Heart left ventricle (tissue), 16 donors: ENCODE data around the gene FAHD2A. TPM values are rescaled to one million over a fixed set of nuclear protein-coding genes. Genes with fewer than 3 reads are reported as not detected.
A peak's percentile ranks its signal among the peaks of the same experiment; 100 is the strongest.

Experiments used
- ATAC-seq, 4 donors: fragments of 200-7000 bp; cut with Tn5 transposase; one replicate each; pipeline ENCODE4 v1.9.1; 2020 to 2022; ENCODE audit warnings: moderate library complexity in 4 of 4, mild to moderate bottlenecking in 3 of 4, moderate number of reproducible peaks in 1 of 4
- DNase-seq, 5 donors: peaks; one replicate each; pipeline ENCODE4 v3.0.0-alpha.2; 2020
- H3K27ac ChIP-seq, 12 donors: fragments of 200-600 bp; sonication (generic) in 4 of 12; one replicate each; pipeline versions ENCODE4 v1.5.0 to v1.8.0; 2016 to 2022; ENCODE audit warnings: mild to moderate bottlenecking in 2 of 12
- H3K27me3 ChIP-seq, 9 donors: fragments of 200-600 bp; sonication (generic) in 2 of 9; one replicate each; pipeline versions ENCODE4 v1.5.1 to v1.8.0; 2016 to 2022; ENCODE audit warnings: mild to moderate bottlenecking in 3 of 9
- H3K36me3 ChIP-seq, 9 donors: fragments of 200-600 bp; sonication (generic) in 2 of 9; one replicate each; pipeline versions ENCODE4 v1.5.0 to v1.8.0; 2018 to 2022; ENCODE audit warnings: mild to moderate bottlenecking in 2 of 9
- H3K4me1 ChIP-seq, 12 donors: fragments of 200-600 bp; sonication (generic) in 4 of 12; one replicate each; pipeline versions ENCODE4 v1.5.0 to v1.8.0; 2016 to 2022; ENCODE audit warnings: mild to moderate bottlenecking in 3 of 12
- H3K4me3 ChIP-seq, 12 donors: fragments of 200-600 bp; sonication (generic) in 4 of 12; one replicate each; pipeline versions ENCODE4 v1.5.0 to v1.8.0; 2017 to 2022; ENCODE audit warnings: mild to moderate bottlenecking in 9 of 12, moderate library complexity in 4 of 12
- H3K9me3 ChIP-seq, 12 donors: fragments of 200-600 bp; sonication (generic) in 4 of 12; one replicate each; pipeline versions ENCODE4 v1.5.0 to v1.8.0; 2016 to 2022; ENCODE audit warnings: mild to moderate bottlenecking in 1 of 12
- CTCF ChIP-seq, 12 donors: fragments of 200-600 bp; sonication (generic) in 4 of 12; IDR thresholded peaks; one replicate each; pipeline versions ENCODE4 v1.5.0 to v1.8.0; 2018 to 2022; ENCODE audit warnings: antibody characterized with exemption in 12 of 12, mild to moderate bottlenecking in 5 of 12
- POLR2A ChIP-seq, 2 donors: fragments of 450-650 bp; IDR thresholded peaks; one replicate each; pipeline ENCODE4 v1.6.1; 2017; ENCODE audit warnings: antibody characterized with exemption in 2 of 2, mild to moderate bottlenecking in 2 of 2, moderate library complexity in 2 of 2
- WGBS, 4 donors: extraction: QIAGEN DNeasy Blood & Tissue Kit in 2 of 4; methylation state at CpG; one replicate each; pipeline versions ENCODE4 v1.1.5 to v1.1.7; 2013 to 2018; 5-methylcytosine and 5-hydroxymethylcytosine counted together
- intact Hi-C, 10 donors: fragments of 100-400 bp; cut with DNase I; formaldehyde crosslinking; loops; one replicate each; pipeline versions ENCODE4 v1.11.1 to v1.14.2; 2022
- polyA plus RNA-seq, 2 donors: library from polyadenylated mRNA; stranded (reverse); fragments of 200-250 nt; gene quantifications; one replicate each; pipeline ENCODE4 v1.2.3, GENCODE V29; 2013
- total RNA-seq, 9 donors: library from RNA; depleted of rRNA in 2 of 9; stranded (reverse); fragments of >200 nt in 2 of 9; fragmentation: NEBNext Ultra II Directional in 3 of 9; extraction: Animal tissue kit (Norgen Biotek cat#: 25700) in 3 of 9; gene quantifications; one replicate each; pipeline versions ENCODE4 v1.1.0 to v1.2.4, GENCODE V29; 2016 to 2023
- donor health status: ischemic (EF 13 %, LVEDD 7.1; RV severe dilation, severe dysfunction).
- donor health status: healthy with polysubstance abuse.
- donor health status: DM: no; HTN: yes; CAD: no.
- donor health status: DM: no; HTN: no; CAD: no.
- donor health status: ischemic (EF 25% LVEDD 6.9; RV normal size, moderate dysfunction).
- donor health status: ischemic (EF 25% LVEDD 5.7; RV mildly dilated, moderate dysfunction).
- donor health status: healthy.
- donor health status: DM: yes; HTN: yes; CAD: no.
- donor health status: ischemic (EF 35%, LVEDD 5.7; RV mildly dilated, moderate dysfunction).
- donor health status: nonischemic (EF 11% LVEDD 7.7; RV severe dilation, severe dysfunction).
- donor health status: DM: yes; HTN: yes; CAD: no.
- donor health status: PGD.
- donor health status: ischemic (EF 29% LVEDD 5.4; RV normal size, mild dysfunction).
- donor health status: nonischemic (EF 23%, LVEDD 6.1; RV moderate dilation, normal function).

Gene FAHD2A
- total and polyA plus RNA-seq, 11 donors, result 26.2 to 51.7 (median 34.6) TPM

GRCh38 chr2:95388856-95389244, 13.7 kb upstream of the FAHD2A start:
- H3K4me3 ChIP-seq, result peak overlapping the region in 3 of 12 donors; percentile 23 to 35 (median 28)
- WGBS, 4 donors, result 39 to 45% (median 42%) methylated on average over 15 of the region's 15 CpGs
- peaks cover 0 to 6% (median 0%) of the 10 kb centered on the region in 9 donors for H3K27me3 ChIP-seq
- DNase-seq (no peak), ATAC-seq (no peak)
- H3K27ac ChIP-seq, result no peak overlapping the region
- no peaks in the 10 kb centered on the region for H3K36me3 ChIP-seq
- intact Hi-C loops, result loop anchor here in 1 of 10 donors (5.0 kb wide), 1 partner anchor 42 kb away; no protein-coding TSS in a partner anchor
- peaks cover 0 to 22% (median 9%) of the 10 kb centered on the region in 12 donors for H3K4me1 ChIP-seq
- H3K9me3 ChIP-seq, result no peaks in the 10 kb centered on the region
- TF ChIP-seq CTCF (IDR thresholded peaks at IDR 0.05) (no peak), POLR2A (IDR thresholded peaks at IDR 0.05) (no peak)

- 56 to 70% (median 61%) methylated on average over 35 to 46 of the region's 46 CpGs for WGBS, 4 donors
- no peaks in the 10 kb centered on the region for H3K9me3 ChIP-seq
- peaks cover 0 to 22% (median 5%) of the 10 kb centered on the region in 12 donors for H3K4me1 ChIP-seq
- no peak for TF ChIP-seq POLR2A (IDR thresholded peaks at IDR 0.05)
- peak; percentile 74 to 95 (median 87) for TF ChIP-seq CTCF (IDR thresholded peaks at IDR 0.05)
- intact Hi-C loops, result loop anchor here in 3 of 10 donors (5.0 kb wide), 1 partner anchor 42 kb away; no protein-coding TSS in a partner anchor
- DNase-seq (peak; percentile 41 to 79 (median 54)), ATAC-seq (peak in 3 of 4 donors; percentile 46 to 75 (median 64))
- no peaks in the 10 kb centered on the region for H3K36me3 ChIP-seq
- H3K27me3 ChIP-seq, result peaks cover 0 to 6% (median 0%) of the 10 kb centered on the region in 9 donors
- H3K27ac ChIP-seq, result no peak overlapping the region
- peak overlapping the region in 4 of 12 donors; percentile 23 to 40 (median 32) for H3K4me3 ChIP-seq
Measured at GRCh38 chr2:95389245-95390119, 13.0 kb upstream of the FAHD2A start.

DNA sequence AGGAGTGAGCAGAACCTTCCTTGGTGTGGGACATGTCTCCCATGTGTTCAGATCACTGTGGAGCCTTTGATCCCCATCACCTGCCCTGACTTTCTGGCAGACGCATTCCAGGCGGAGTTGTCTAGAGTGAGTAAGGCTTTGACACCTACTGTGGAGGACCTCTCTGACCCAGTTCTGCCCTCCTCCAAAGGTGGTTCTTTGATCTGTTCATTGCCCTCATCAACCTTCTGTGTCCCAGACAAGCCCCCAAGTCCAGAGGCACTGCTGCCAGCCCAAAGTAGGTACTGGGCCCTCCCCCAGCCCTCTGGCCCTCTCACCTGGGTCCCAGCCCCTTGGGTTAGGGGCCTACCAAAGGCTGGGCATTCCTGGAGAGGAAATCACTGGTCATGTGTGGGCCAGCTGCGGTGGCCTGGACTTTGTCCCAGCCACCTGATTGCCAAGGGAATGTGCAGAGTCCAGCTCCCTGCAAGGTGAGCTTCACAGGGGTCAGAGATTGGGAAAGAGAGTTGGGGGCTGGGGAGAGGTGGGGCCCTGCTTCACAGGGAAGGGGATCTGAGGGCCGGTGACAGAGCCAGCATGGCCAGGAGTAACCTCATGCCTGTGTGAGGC, 12.1 kb upstream of the FAHD2A start:
- intact Hi-C loops, result loop anchor here in 2 of 10 donors (5.0 kb wide), 1 partner anchor 43 kb away; no protein-coding TSS in a partner anchor
- WGBS, 4 donors, result 74 to 85% (median 83%) methylated on average over 3 to 4 of the region's 4 CpGs
- Histone ChIP-seq H3K27me3 (peaks cover 0 to 6% (median 0%) of the 10 kb centered on the region in 9 donors), H3K4me1 (peaks cover 0 to 16% (median 4%) of the 10 kb centered on the region in 12 donors), H3K27ac (no peak overlapping the region), H3K4me3 (no peak overlapping the region), H3K36me3 (no peaks in the 10 kb centered on the region), H3K9me3 (no peaks in the 10 kb centered on the region)
- ATAC-seq (no peak), DNase-seq (no peak)
- no peak for TF ChIP-seq CTCF (IDR thresholded peaks at IDR 0.05)
- TF ChIP-seq POLR2A (IDR thresholded peaks at IDR 0.05), result no peak

DNA sequence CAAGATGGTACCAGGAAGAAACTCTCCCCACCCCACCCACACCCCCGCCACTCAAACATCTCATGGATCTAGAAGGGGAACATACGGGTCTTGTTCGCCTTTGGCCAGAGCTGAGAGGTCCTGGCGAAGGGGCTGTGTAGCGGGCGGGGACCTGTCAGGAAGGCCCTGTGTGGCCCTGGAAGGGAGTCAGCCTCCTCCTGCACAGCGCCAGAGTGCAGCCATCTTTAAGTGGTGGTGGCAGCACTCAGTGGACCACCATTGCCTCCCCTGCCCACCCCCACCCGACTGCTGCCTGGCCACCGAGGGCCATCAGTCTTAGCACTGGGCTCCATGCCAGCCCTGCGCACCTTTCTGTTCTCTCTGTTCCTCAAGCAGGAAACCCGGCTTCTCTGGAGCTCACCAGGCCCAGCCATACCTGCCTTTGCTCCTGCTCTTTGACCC, 11.6 kb upstream of the FAHD2A start:
- no peak for ATAC-seq
- Histone ChIP-seq H3K4me1 (peaks cover 0 to 16% (median 3%) of the 10 kb centered on the region in 12 donors), H3K36me3 (no peaks in the 10 kb centered on the region), H3K27me3 (peaks cover 0 to 6% (median 0%) of the 10 kb centered on the region in 9 donors), H3K9me3 (no peaks in the 10 kb centered on the region), H3K4me3 (no peak overlapping the region), H3K27ac (no peak overlapping the region)
- 84 to 87% (median 86%) methylated on average over 8 to 11 of the region's 11 CpGs for WGBS, 4 donors
- DNase-seq, result no peak
- TF ChIP-seq POLR2A (IDR thresholded peaks at IDR 0.05), result no peak
- TF ChIP-seq CTCF (IDR thresholded peaks at IDR 0.05), result no peak
- intact Hi-C loops, result loop anchor here in 2 of 10 donors (5.0 kb wide), 1 partner anchor 44 kb away; no protein-coding TSS in a partner anchor
